Measurements from ENCODE around the gene TSKS.
A peak's percentile ranks its signal among the peaks of the same experiment; 100 is the strongest.

The TSKS gene, protein sequence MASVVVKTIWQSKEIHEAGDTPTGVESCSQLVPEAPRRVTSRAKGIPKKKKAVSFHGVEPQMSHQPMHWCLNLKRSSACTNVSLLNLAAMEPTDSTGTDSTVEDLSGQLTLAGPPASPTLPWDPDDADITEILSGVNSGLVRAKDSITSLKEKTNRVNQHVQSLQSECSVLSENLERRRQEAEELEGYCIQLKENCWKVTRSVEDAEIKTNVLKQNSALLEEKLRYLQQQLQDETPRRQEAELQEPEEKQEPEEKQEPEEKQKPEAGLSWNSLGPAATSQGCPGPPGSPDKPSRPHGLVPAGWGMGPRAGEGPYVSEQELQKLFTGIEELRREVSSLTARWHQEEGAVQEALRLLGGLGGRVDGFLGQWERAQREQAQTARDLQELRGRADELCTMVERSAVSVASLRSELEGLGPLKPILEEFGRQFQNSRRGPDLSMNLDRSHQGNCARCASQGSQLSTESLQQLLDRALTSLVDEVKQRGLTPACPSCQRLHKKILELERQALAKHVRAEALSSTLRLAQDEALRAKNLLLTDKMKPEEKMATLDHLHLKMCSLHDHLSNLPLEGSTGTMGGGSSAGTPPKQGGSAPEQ

DNA sequence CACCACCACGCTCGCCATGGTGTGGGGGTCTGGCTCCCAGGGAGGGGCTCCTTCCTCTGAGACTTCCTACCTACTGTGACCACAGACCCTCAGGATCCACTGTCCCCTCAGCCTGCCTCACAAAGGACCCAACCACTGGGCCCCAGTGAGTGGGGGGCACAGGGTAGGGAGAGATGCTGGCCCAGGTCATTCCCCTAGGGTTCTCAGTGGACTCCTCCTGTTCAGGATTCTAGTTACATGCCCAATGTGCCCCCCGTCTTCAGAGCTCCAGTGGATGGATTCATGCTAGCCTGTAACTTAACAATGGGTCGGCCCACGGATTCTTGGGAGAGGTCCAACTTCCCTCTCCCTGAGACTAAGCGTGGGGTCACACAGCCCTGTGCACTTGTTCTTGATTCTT lies at the start of gene TSKS:
TSKS (minus strand) TSS at position 77 of the 400 bp plus-strand sequence; CDS start at position 18, 59 bp downstream.
- DNase-seq (ENCODE audit: low read depth), result no peak

DNA sequence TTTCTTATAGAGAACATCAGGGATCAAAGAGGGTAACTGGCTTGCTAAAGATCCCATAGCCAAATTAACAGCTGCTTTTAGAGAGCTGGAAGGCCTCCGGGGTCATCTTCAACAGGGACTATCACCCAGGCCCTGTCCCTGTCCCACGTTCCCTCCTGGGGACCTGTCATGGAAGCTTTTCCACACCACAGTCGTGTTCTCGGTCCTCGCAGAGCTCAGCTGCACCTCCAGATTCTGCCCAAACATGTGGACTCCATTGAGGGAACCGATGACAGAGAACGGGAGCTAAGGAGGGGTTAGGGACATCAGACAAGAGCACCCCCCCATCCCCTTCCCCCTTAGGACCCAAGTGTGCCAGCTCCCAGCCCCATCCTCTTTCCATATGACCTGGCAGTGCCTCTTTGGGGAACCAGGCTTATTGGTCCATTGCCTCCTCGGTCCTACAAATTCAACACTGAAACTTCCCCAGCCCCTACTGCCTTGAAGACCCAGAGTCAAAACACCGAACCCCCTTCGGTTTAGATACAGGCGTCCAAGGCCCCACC lies 49.4 kb upstream of the TSKS start:
- no peak for DNase-seq (ENCODE audit: low read depth)

DNA sequence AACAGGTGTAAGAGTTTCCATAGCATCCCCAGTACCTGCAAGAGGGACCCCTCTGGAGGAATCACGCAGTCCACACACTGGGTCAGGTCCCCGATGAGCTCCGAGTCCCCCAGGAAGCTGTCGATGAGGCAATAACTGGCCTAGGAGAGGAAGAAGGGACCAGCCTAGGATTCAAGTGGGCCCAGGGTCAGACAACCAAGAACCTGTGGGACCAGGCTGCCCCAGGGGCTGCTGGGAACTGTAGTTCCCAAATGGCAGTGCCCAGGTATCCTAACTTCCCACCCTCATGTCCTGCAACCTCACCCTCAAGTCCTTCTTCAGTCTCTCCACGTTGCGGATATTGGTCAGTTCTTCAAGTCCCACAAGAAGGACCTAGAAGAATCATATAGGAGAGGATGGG lies 48.2 kb upstream of the TSKS start:
- DNase-seq (ENCODE audit: low read depth), result no peak

DNA sequence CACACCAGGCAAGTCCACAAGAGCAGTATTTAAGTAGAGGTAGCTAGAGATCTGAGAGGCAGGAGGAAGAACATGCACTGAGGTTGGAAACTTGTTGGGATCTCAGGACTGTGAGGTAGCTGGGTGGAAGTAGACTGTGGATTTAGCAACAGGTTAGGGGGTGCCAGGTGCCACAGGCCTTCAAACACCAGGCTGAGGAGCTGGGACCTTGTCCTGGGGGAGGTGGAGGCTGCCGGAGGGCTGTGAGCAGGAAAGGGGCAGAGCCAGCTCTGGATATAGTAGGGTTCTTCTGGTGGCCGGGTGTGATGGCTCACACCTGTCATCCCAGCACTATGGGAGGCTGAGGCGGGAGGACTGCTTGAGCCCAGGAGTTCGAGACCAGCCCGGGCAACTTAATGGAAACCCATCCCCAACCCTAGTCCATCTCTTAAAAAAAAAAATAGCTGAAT lies 46.9 kb upstream of the TSKS start:
- no peak for DNase-seq (ENCODE audit: low read depth)

DNA sequence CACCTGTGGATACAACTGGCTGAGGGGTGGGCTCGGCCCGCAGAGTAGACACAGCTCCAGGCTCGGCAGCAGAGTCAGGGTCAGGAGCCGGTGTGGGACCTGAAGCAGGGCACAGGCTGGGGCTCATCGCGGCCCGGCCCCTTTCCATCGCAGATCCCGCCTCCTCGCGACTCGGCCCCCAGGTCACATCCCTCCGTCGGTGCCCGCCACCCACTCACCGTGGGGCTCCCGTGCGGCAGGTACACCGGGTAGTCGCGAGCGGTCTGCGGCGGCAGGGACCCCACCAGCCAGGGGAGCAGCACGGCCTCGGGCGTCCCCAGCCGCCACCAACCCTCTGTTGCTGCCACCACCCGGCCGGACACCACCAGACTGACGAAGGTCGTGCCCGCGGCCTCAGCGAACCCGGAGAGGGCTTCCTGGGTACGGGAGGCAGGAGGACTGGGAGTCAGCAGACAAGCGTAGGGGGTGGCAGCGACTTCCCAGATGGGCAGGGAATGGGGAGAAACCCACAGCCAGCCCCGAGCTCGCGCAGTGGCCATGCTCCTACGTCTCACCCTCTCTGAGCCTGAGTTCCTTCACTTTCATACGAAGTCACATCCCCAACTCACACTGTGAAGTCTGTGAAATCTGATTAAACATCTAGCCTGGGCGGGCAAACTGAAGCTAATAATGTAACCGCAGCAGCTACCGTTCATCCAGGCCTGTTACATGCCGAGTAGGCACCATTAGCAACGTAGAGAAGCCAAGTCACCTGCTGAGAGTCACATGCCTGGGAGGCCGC lies 46.2 kb upstream of the TSKS start:
- peak; percentile 58 for DNase-seq (ENCODE audit: low read depth)

DNA sequence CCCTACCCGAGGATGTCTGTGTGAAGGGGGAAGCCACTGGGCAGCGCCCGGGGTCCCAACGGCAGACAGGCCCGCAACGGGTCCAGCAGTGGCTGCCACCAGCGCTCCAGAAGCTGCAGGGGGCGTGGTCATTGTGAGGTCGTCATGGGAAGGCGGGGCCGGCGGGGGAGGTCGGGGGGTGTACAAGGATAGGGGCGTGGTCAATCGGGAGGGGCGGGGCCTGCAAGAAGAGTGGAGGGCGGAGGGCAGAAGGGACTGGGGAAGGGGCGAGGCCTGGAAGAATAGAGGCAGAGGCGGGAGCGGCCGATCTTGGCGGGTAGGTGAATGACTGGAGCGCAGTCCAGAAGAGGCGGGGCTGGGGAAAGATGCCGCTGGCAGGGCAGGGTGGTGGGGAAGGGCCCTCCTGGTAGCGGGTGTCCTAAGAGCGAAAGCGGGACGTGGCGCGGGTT lies 45.6 kb upstream of the TSKS start:
- DNase-seq (ENCODE audit: low read depth), result peak; percentile 86

DNA sequence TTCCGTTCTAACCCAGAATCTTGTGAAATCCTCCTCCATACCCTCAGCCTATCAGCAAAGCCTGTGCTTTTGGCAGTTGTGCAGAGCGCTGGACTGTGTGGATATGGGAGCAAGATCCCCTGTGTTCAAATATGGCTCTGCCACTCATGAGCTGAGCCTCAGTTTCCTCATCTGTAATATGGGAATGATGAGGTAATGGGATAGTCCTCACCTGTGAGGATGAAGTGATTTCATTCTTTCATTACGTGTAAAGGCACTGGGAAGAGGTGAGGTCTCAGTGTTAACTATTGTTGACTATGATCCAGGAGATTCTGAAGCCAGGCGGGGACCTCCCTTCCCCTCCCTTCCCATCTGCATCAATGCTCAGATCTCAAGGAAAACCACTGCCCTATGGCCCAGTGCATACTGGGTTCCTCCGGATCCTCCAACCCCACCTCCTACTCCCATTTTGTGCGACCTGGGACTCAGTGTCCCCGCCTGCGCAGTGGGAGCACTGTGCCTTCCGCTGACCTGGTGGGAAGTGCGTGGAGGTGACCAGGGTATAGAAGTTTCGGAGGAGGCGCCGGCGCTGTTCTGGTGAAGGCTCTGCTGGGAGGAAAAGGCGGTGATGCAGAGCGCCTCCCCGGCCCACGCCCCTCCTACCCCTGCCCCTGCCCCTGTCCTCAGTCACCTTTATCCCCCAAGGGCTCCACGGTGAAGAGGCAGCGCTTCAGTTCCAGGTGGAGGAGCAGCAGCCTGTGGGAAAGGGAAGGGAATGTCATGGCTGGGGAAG lies 45.0 kb upstream of the TSKS start:
- DNase-seq (ENCODE audit: low read depth), result no peak

DNA sequence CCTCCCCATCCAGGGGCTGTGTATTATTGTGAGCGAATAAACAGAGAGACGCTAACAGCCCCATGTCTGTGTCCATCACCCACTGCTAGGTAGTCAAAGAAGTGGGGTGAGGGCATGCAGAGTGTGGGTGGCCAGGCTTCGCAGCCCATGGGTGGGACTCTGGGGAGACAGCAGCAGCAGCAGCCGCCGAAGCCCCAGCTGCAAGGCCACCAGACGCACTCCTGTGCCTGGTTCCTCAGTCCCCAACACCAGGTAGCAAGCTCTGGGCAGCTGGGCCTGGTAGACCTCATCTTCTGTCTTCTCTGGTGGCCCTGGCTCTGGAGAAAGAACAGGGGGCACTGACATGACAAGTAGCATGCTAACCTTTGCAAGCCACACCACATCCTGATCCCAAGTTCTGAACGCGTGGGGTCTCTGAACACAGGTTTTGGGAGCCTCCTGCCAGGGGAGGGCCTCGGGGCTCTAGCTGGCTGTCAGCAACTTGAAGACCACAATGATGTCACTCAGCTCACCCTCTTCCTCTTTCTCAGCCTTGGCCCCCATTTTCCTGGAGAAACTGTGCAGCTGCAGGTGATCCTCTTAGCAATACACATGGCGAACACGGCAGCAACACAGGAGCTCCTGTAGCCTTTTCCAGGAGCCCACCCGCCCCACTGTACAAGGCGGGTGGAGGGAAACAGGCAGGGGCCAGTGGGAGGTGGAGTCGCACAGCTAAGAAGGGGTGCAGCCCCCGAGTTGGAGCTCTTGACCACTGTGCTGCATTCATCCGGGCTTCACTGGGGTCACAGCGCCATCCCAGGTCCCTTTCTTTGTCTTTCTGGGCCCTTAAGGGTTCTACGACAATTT lies 44.2 kb upstream of the TSKS start:
- DNase-seq (ENCODE audit: low read depth), result no peak

DNA sequence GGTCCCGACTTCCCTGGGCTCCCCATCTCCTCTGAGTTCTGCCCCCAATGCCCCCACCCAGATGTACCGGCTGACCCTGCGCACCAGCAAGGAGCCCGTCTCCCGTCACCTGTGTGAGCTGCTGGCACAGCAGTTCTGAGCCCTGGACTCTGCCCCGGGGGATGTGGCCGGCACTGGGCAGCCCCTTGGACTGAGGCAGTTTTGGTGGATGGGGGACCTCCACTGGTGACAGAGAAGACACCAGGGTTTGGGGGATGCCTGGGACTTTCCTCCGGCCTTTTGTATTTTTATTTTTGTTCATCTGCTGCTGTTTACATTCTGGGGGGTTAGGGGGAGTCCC lies 43.5 kb upstream of the TSKS start:
- no peak for DNase-seq (ENCODE audit: low read depth)

DNA sequence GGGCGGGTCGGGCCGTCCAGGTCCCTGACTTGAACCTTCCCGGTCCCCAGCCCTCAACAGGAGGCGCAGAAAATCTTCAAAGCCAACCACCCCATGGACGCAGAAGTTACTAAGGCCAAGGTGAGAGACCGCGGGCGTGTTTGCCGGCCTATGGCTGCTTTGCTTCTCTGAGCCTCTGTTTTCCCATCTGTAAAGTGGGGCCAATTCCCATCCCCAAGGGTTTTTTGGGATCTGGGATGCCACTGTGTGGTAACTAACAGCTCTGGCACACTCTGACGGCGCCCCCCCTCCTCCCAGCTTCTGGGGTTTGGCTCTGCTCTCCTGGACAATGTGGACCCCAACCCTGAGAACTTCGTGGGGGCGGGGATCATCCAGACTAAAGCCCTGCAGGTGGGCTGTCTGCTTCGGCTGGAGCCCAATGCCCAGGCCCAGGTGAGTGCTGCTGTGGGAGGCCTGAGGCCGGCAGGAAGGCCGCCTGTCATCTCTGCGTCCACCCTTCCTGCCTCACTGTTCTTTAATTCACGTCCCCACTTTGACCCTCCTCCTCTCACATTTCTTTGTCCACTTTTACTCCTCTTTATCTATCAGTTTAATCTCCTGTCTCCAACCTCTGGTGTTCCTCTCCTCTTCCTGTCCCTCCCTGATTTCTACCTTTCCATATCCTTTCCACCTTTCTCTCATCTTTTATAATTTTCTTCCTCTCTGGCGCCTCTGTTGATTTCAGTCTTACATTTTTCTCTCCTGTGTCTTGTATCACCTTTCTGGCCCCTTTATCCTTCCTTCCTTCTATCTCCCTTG lies 42.9 kb upstream of the TSKS start:
- no peak for DNase-seq (ENCODE audit: low read depth)

DNA sequence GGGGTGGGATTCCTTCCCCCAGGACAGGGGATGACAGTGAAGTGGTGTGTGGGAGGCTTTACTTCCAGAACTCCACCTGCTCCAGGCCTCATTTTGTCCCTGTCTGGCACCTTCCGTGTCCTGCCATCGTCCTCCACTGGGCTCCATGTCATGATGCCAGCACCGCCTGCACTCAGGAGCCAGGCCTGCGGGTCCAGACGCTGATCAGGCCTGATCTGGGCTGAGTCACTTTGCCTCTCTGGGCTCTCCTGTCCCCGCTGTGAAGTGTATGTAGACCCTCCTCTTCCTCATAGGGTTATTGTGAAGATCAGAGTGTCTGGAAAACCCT lies 40.4 kb upstream of the TSKS start:
- no peak for DNase-seq (ENCODE audit: low read depth)

DNA sequence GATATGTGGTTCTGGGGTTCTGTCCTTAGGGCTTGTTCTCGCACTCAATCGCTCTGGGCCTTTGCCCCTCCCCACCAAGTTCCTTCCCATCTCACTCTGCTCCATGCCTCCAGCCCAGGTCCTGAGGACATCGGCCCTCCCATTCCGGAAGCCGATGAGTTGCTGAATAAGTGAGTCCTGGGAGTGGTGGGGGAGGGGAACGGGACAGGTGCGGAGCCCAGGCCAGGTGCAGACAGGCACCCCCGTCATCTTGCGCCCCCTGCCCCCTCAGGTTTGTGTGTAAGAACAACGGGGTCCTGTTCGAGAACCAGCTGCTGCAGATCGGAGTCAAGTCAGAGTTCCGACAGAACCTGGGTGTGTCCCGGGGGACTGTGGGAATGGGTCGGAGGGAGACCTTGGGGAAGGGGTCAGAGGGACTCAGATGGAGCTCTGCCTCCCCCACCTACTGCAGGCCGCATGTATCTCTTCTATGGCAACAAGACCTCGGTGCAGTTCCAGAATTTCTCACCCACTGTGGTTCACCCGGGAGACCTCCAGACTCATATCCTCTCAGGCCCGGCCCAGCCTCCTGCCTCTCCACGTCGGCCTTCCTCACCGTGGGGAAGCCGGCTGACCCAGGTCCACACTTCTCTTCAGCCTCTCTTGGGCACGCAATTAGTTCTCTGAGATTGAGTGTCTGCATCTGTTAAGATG lies 39.9 kb upstream of the TSKS start:
- DNase-seq (ENCODE audit: low read depth), result no peak

DNA sequence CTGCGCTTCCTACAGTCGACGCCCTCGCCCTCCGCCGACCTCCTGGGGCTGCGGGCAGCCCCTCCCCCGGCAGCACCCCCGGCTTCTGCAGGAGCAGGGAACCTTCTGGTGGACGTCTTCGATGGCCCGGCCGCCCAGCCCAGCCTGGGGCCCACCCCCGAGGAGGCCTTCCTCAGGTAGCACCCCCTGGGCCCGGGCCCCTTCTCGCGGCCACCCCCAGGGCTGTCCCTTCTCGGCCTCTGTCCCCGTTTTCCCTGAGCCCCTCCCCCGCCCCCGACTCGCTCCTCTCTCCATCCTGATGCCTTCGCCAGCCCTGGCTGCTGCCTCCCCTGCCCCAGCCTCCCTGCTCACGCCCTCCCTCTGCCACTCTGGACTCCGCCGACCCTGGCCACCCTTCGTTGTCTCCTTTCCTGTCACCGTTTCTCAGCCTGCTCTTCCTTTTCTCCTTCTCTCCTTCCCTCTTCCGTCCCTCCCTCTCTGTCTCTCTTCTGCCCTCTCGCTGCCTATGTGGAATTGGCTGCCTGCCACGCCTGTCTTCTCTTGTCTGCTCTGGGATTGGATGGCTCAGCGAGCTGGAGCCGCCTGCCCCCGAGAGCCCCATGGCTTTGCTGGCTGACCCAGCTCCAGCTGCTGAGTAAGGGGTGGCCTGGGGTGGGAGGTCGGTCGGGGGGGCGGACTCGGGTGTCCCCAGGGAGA lies 39.0 kb upstream of the TSKS start:
- peak; percentile 91 for DNase-seq (ENCODE audit: low read depth)

DNA sequence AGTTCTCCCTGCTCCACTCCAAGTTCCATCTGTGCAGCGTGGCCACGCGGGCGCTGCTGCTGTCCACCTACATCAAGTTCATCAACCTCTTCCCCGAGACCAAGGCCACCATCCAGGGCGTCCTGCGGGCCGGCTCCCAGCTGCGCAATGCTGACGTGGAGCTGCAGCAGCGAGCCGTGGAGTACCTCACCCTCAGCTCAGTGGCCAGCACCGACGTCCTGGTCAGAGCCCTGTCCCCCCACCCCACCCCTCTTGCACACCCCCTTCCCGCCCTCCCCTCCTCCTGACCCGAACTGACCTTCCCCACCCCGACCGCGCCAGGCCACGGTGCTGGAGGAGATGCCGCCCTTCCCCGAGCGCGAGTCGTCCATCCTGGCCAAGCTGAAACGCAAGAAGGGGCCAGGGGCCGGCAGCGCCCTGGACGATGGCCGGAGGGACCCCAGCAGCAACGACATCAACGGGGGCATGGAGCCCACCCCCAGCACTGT lies 38.3 kb upstream of the TSKS start:
- DNase-seq (ENCODE audit: low read depth), result no peak

DNA sequence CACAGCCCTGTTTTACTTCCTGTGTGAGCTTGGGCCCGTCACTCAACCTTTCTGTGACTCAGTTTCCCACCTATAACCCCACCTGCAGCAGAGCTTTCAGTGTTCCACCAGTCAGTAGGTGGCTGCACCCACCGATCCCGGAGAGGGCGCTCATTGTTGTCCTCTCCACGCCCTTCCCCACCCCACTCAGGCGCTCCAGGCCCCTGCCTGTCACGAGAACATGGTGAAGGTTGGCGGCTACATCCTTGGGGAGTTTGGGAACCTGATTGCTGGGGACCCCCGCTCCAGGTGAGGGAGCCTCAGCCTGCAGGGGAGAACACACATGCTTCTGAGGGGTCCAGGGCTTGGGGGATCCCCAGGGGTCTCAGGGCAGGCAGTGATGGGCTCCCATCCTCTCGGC lies 37.7 kb upstream of the TSKS start:
- no peak for DNase-seq (ENCODE audit: low read depth)

DNA sequence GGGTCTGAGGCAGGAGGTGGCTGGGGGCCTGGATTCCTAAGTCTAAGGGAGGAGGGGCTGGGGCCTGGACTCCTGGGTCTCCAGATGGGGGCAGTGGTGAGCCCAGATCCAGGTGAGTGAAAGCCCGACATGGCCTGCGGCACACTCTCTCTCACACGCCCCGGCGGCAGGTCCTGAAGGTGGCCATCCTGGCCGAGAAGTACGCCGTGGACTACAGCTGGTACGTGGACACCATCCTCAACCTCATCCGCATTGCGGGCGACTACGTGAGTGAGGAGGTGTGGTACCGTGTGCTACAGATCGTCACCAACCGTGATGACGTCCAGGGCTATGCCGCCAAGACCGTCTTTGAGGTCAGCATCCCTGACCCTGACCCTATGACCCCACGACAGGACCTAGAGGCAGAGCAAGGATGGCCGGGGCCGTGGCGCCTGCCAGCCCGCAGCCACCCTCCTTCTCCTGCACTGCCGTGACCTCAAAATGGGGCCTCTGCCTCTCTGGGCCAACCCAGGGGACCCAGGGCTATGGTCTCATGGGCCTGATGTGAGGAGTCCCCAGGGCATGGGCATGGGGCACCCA lies 36.8 kb upstream of the TSKS start:
- no peak for DNase-seq (ENCODE audit: low read depth)

DNA sequence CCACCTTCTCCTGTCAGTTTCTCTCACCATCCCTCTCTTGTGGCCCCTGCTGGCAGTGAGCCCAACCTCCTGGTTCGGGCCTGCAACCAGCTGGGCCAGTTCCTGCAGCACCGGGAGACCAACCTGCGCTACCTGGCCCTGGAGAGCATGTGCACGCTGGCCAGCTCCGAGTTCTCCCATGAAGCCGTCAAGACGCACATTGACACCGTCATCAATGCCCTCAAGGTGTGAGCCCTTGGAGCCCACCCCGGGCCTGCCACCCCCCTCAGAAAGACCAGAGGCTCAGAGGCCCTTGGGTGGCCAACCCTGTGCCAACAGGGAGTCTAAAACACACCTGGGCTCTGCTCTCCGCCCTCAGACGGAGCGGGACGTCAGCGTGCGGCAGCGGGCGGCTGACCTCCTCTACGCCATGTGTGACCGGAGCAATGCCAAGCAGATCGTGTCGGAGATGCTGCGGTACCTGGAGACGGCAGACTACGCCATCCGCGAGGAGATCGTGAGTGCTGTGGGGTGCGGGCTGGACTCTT lies 36.2 kb upstream of the TSKS start:
- no peak for DNase-seq (ENCODE audit: low read depth)

DNA sequence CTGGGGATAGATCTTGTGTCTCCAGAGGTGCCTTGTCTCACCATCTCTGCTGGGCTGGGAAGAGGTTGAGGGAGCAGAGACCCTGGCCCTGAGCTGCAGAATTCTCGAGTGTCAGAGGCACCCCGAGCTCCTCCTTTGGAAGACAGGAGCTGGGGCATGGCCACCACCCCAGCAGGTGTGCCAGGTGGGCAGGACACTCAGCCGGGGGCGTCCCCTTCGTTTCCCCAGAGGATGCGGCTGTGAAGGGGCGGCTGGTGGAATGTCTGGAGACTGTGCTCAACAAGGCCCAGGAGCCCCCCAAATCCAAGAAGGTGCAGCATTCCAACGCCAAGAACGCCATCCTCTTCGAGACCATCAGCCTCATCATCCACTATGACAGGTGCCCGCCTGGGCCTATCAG lies 35.5 kb upstream of the TSKS start:
- DNase-seq (ENCODE audit: low read depth), result no peak
